Middle frontal gyrus (tissue), 1 donor: ENCODE results near the gene GABARAP.
"Not testable (repeated sequence)": the region's sequence is repeated elsewhere in the genome, so short reads cannot be mapped to it uniquely, and the experiment has no call there.

ENCODE experiments used
- DNase-seq: peaks from one replicate; pipeline ENCODE4 v3.0.0-alpha.2; 2015; ENCODE audit warnings: low spot score; ENCODE audit errors: extremely low spot score

Gene GABARAP

GRCh38 chr17:7260651-7261378, 18.6 kb upstream of the GABARAP start:
- DNase-seq = no peak

DNA sequence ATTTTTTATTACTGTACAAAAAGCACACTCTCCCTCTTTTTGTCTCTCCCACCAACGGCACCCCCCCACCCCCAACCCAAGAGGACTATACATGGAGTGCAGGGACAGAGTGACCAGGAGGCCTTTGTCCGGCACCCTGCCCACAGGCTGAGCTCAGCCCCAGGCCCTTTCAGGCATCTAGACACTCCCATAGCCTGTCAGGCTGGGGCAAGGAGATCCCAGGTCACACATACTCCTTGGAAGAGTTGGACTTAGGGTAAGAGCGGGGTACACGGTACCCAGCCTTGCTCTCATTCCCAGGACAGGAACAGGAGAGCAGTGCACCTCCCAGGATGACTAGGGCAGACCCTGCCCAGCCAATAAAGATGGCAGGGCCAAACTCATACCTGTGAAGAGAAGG, 17.9 kb upstream of the GABARAP start:
- DNase-seq = no peak

GRCh38 chr17:7259555-7259889, 17.3 kb upstream of the GABARAP start:
- DNase-seq = no peak

- DNase-seq = no peak
Measured at GRCh38 chr17:7258731-7259554, 16.7 kb upstream of the GABARAP start.

DNA sequence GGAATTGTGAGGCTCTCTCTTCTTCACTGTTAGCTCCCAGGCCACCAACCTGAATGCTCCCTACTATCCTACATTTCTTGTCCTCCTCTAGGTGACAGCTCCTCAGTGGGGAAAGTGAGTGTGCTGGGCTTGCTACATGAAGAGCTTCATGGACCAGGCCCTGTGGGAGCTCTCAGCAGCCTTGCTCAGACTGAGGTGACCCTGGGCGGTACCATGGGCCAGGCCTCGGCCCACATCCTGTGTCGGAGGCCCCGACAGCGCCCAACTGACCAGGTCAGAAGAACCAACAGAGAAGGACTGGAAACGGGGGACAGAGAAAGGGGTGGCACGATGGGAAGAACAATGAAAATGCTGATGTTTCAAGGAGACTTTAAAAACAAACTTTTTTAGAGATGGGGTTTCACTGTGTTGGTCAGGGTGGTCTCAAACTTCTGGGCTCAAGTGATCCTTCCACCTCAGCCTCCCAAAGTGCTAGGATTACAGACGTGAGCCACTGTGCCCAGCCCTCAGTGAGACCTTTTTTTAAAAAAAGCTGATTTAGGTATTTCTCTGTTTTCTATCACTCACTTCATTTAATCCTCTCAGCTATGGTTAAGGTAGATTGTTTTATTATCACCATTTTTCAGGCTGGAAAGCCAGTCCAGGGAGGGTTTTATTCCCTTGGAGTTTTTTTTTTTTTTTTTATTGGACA, 14.7 kb upstream of the GABARAP start:
- no peak for DNase-seq

GRCh38 chr17:7254511-7254910, 12.3 kb upstream of the GABARAP start:
- DNase-seq = no peak

DNA sequence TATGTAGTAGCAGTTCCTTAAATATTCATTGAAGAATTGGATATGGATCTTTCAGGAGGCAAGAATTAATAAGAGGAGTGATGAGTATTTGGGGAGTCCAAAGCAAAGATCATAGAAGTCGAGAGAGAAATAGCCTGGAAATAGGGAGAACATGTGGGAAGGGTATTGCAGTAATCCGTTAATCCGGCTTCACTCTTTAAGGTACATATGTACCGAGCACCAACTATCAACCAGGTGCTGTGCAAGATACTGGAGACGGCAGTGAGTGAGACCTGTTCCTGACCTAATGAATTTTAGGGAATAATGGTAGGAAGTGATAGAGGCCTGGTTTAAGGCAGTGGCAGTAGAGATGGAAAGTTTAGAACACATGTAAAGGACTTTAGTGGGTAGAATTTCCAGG, 10.8 kb upstream of the GABARAP start:
- no peak for DNase-seq

- DNase-seq = peak; percentile 70
Measured at GRCh38 chr17:7252176-7253043, 10.2 kb upstream of the GABARAP start, which contains the start of gene ELP5. Gene ELP5, plus strand, starts transcription at chr17:7252215. Its CDS starts 336 bp downstream, at chr17:7252551.

DNA sequence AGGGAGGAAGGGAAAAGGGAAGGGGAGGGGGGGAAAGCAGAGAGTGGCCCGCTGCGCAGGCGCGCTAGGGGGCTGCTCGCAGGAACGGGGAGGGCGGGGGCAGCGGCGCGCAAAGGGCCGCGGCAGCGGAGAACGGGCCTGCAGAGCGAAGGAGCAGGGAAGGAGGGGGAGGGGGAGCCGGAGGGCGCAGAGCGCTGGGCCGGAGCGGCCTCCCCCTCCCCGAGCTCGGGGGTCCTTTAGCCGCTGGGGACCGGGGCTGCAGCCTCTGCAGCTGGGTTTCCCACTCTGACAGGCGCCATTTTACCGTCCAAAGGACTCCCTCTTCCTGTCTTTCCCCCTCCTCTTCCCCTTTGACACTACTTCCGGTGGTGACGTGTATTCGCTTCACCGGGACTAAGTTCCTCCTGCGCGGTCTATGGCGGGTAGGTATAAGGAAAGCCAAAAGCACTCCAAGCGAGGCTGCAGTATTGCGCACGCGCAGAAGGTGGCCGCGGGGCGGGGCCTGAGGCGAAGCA, 9.5 kb upstream of the GABARAP start, which contains the start of gene CTDNEP1:
Gene CTDNEP1 (minus strand): TSS at position 74 of the 515 bp plus-strand sequence. CDS start 438 bp downstream, outside the sequence.
- peak; percentile 98 for DNase-seq

DNA sequence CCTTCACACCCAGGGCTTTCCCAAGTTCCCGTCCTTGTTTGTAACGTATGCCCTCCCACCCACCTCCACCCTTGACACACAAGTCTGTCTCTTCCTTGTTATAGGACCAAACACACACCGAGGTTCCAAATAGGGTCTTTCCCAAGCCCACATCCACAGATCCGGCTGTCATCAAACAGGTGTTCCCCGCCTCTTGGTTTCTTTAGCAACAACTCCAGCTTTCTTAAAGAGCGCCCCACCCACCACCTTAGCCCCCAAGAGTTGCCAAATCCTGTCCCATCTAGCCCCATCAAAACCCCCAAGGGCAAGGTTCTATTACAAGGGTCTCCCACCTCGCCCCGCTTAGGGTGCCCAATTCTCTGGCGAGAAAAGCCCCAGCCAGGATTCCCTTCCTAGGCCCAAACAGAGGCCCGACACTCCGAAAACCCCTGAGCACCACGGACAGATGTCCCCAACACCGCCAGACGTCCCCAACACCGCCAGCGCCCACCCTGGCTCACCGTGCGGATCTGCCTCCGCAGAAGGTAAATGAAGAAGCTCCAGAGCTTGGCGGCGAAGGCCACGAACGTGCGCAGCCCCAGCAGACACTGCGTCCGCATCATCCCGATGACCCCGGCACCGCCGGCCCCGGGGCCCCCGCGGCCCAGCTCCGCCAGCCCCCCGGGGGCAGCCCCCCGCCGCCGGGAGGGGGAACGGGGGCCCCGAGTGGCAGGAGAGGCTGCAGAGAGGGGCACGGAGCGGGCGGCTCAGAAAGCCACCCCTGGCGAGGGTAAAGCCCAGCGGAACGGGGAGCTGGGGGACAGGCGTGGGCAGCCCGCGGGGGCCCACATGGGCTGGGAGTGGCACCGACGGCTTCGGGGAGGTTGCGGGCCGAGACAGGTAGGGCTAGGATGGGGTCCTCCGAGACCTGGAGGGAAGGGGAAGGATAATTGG, 8.7 kb upstream of the GABARAP start:
- DNase-seq = no peak

GRCh38 chr17:7249830-7250229, 7.6 kb upstream of the GABARAP start:
- DNase-seq = no peak

- no peak for DNase-seq
Measured at GRCh38 chr17:7249214-7249613, 7.0 kb upstream of the GABARAP start.

- DNase-seq = no peak
Measured at GRCh38 chr17:7248796-7249195, 6.5 kb upstream of the GABARAP start.

GRCh38 chr17:7246779-7247178, 4.5 kb upstream of the GABARAP start:
- DNase-seq = no peak

DNA sequence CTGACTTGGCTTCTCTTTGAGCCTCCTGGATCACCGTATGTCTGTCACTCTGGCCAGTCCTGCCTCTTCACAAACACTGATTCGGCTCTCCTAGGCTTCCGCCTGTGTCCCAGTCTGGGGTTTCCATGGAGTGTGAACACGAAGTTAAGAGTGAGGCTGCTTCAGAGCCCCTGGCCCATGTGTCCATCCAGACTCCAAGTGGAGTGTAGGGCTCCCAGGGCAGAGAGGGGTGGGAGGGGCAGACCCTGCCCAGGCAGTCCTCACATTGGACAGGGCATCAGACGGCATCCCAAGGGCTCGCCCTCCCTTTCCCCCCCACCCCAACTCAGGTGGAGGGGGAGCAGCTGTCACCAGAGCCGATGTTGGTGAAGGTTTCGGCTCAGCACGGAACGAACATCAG, 1.6 kb upstream of the GABARAP start:
- not testable (repeated sequence) for DNase-seq

DNA sequence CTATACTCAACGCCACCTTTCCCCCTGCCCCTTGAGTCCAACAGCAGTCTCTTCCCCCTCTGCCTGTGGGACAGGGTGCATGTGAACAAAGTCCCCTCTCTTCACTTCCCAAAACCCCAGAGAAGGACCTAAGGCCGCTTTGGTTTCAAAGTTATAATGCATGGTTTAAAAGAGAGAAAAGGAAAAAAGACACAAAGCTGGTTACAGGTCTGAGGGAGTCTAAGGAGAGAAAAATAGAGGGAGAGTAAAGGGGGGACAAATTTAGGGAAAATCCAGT, 1.1 kb upstream of the GABARAP start:
- no peak for DNase-seq

GRCh38 chr17:7242717-7243452, 636 bp upstream of the GABARAP start:
- DNase-seq = peak; percentile 89

DNA sequence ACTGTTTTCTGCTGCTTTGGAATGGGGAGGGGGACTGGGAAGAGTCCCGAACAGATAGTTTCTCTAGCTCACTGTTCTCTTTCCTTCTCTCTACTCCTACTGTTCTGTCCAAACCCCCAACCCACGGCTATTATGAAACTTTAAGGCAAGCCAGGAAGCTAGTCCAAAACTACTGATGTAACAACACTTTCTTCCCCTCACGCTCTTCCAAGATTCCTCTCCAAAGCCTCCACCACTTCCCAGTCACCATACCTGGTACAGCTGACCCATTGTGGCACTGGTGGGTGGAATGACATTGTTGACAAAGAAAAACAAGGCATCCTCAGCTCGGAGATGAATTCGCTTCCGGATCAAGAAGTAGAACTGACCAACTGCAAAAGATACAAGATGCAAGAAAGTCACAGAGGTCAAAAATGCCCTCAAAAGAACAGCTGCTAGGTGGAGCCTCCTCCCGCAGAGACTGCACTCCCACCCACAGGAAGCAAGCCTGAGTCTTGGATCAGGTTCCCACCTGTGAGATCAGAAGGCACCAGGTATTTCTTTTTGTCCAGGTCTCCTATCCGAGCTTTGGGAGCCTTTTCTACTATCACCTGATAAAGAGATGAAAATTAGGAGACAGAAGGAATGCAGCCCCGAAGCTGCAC, 1.0 kb downstream of the GABARAP start:
- DNase-seq = no peak

GRCh38 chr17:7240375-7240774, 1.9 kb downstream of the GABARAP start:
- no peak for DNase-seq
